SK-N-MC (cell line): ENCODE results near the gene ZNF518B.

Source experiments
- EZH2 ChIP-seq: fragments of 200-600 bp; sonication (generic); IDR thresholded peaks from one replicate; pipeline ENCODE4 v1.6.1; 2017; ENCODE audit warnings: antibody characterized with exemption
- FOXP2 ChIP-seq: optimal IDR thresholded peaks from 2 replicates; pipeline ENCODE3; 2011; ENCODE audit warnings: mild to moderate bottlenecking, moderate library complexity; ENCODE audit not compliant: insufficient read depth; ENCODE audit errors: extremely low read length, control extremely low read depth
- POLR2AphosphoS5 ChIP-seq: IDR thresholded peaks from 2 replicates; pipeline ENCODE4 v1.6.1; 2012; ENCODE audit warnings: mild to moderate bottlenecking, low read depth, low read length, borderline replicate concordance

- TF ChIP-seq EZH2 (no peak), POLR2AphosphoS5 (no peak), FOXP2 (no peak)
These were observed 951 bp upstream of the ZNF518B start for GRCh38 chr4:10458177-10458576.
